GM18868 (cell line): ENCODE data around the gene CCL2.
"Not testable (repeated sequence)": the region's sequence is repeated elsewhere in the genome, so short reads cannot be mapped to it uniquely, and the experiment has no call there.

Experiments
- ATAC-seq: cut with Tn5 transposase; IDR thresholded peaks from one replicate; pipeline ENCODE4 v1.9.1; 2021; ENCODE audit warnings: mild to moderate bottlenecking, moderate library complexity; ENCODE audit not compliant: unreplicated experiment

The CCL2 gene

GRCh38 chr17:34254651-34255380, at the start of gene CCL2:
CCL2 (plus strand) TSS chr17:34255285; CDS start chr17:34255350, 65 bp downstream.
- no peak for ATAC-seq

GRCh38 chr17:34205401-34205800, 49.7 kb upstream of the CCL2 start:
- ATAC-seq, result no peak

- ATAC-seq, result no peak
These were observed 48.5 kb upstream of the CCL2 start for GRCh38 chr17:34206569-34206968.

- ATAC-seq, result no peak
These were observed 47.5 kb upstream of the CCL2 start for GRCh38 chr17:34207572-34207971.

GRCh38 chr17:34218748-34219147, 36.3 kb upstream of the CCL2 start:
- no peak for ATAC-seq

- no peak for ATAC-seq
These were observed 35.7 kb upstream of the CCL2 start for GRCh38 chr17:34219405-34219804.

GRCh38 chr17:34220045-34220751, 34.9 kb upstream of the CCL2 start:
- ATAC-seq, result no peak

GRCh38 chr17:34220752-34221395, 34.2 kb upstream of the CCL2 start:
- ATAC-seq, result no peak

- no peak for ATAC-seq
These were observed 33.7 kb upstream of the CCL2 start for GRCh38 chr17:34221411-34221810.

- ATAC-seq, result no peak
These were observed 32.2 kb upstream of the CCL2 start for GRCh38 chr17:34222722-34223497.

GRCh38 chr17:34225046-34225445, 30.0 kb upstream of the CCL2 start:
- ATAC-seq, result no peak

- ATAC-seq, result no peak
These were observed 28.9 kb upstream of the CCL2 start for GRCh38 chr17:34226011-34226743.

- no peak for ATAC-seq
These were observed 28.4 kb upstream of the CCL2 start for GRCh38 chr17:34226744-34227034.

- not testable (repeated sequence) for ATAC-seq
These were observed 27.8 kb upstream of the CCL2 start for GRCh38 chr17:34227293-34227692.

- no peak for ATAC-seq
These were observed 27.4 kb upstream of the CCL2 start for GRCh38 chr17:34227707-34228106.

- no peak for ATAC-seq
These were observed 26.3 kb upstream of the CCL2 start for GRCh38 chr17:34228781-34229180.

GRCh38 chr17:34230342-34230741, 24.7 kb upstream of the CCL2 start:
- no peak for ATAC-seq

- ATAC-seq, result no peak
These were observed 20.5 kb upstream of the CCL2 start for GRCh38 chr17:34234616-34235015.

- ATAC-seq, result no peak
These were observed 19.6 kb upstream of the CCL2 start for GRCh38 chr17:34235389-34236028.

GRCh38 chr17:34236281-34236892, 18.7 kb upstream of the CCL2 start:
- ATAC-seq, result no peak
